ENCODE data around the gene EML1.
A peak's percentile ranks its signal among the peaks of the same experiment; 100 is the strongest.

Gene EML1

DNA sequence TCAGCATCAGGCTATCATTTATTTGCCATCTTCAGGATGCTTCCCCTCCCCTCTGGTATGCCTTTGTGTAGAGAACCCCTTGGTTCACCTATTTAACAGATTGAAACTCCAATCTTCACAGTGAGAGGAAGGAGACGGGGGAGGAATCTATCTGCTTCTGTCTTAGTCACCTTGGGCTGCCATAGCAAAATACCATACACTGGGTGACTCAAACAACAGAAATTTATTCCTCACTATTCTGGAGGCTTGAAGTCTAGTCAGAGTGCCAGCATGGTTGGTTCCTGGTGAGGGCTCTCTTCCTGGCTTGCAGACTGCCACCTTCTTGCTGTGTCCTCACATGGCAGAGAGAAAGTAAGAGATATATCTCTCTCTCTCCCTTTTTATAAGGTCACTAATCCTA, 13.5 kb upstream of the EML1 start:
- no peak for DNase-seq (ENCODE audit: low spot score)

DNA sequence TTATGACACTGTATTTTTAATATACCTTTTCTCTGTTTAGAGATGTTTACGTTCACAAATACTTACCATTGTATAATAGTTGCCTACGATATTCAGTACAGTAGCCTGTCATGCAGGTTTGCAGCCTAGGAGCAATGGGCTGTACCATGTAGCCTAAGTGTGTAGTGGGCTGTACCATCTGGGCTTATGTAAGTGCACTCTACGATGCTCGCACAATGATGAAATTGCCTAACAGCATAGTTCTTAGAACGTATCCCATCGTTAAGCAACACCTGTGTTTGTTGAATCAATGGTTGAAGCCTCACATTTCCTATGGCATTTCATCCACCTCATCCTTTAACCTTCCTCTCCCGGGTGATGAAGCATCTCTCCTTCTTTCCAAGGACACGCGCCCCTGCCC, 12.5 kb upstream of the EML1 start:
- no peak for DNase-seq (ENCODE audit: low spot score)

GRCh38 chr14:99781091-99781490, 12.1 kb upstream of the EML1 start:
- DNase-seq (ENCODE audit: low spot score), result no peak

DNA sequence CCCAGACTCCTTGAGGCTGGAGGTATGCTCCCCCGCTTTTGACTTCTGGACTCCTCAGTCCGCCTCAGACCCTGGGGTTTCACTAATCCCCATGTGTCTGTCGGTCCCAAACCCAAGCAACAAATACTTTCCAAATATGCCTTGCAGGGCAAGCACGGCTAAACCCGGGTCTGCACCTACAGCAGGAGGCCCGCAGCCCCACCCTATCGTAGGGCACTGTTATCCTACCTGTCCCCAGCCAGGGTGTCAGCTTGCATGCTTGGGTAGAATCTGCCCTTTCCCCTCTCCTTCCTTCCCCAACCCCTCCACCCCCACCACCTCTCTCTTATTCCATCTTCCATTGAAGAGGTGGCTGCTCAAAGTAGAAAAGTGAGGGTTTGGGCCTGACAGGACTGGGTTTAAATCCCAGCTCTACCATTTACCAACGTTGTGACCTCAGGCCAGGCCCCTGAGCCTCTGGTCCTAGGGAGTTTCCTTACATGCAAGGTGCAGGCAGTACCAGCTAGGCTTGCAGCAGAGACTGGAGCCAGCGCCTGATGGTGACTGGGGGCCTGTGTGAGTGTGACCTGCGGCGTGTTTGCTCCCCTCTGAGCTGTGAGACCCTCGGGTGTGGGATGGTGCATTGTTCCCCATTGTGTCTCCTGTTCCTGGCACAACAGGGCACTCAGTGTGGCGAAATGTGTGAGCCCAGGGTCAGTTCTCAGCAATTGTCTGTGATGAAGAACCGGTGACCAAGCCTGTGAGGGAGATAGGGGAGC, 11.2 kb upstream of the EML1 start:
- DNase-seq (ENCODE audit: low spot score), result no peak

GRCh38 chr14:99784508-99784907, 8.7 kb upstream of the EML1 start:
- no peak for DNase-seq (ENCODE audit: low spot score)

GRCh38 chr14:99785426-99785825, 7.8 kb upstream of the EML1 start:
- DNase-seq (ENCODE audit: low spot score), result no peak

DNA sequence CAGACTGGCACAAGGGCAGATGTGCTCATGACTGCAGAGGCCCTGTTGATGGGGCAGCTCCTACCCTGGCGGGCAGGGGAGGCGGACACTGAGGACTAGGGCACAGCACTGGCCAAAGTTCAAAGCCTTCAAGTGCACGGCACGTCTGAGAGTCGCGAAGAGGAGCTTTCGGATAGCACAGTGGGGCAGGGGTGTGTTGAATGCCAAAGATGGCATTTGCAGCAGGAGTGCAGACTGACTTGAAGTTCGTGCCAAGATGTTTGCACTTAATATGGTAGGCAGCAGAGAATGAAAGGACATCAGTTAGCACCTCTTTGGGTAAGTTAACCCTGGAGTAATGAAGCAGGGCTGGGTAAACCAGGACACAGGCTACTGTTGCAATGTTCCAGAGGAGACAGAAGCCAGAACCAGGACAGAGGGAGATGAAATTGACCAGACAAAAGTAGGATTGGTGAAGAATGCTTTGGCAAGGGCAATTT, 6.7 kb upstream of the EML1 start:
- DNase-seq (ENCODE audit: low spot score), result no peak

- DNase-seq (ENCODE audit: low spot score), result no peak
Observed at GRCh38 chr14:99788713-99789112, 4.5 kb upstream of the EML1 start.

- no peak for DNase-seq (ENCODE audit: low spot score)
Observed at GRCh38 chr14:99789581-99789980, 3.6 kb upstream of the EML1 start.

DNA sequence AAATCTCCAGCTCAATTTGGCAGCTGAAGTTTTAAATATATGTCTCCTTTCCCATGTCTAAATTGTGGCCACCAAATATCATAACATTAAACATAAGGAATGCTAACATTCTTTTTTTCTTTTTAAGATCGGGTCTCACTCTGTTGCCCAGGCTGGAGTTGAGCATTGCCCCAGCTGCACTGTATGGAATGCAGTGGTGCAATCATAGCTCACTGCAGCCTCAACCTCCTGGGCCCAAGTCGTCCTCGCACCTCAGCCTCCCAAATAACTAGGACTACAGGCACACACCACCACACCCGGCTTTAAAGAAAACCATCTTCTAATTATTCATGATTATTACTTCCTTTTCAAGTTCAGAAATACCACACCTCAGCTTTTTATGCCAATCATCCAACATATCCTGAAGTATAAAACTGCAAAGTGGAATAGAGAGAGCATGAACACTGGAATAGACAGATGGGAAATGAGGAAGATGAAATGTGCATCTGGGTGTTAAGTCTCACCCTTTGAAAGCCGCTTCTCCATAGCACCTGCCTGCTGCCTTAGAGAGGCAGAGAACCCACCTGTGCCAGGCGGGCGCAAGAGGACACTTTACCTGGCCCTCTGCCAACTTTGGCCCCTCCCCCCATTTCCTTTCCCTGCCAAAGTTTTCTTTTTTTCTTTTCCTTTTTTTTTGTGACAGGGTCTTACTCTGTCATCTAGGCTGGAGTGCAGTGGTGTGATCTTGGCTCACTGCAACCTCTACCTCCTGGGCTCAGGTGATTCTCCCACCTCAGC, 2.8 kb upstream of the EML1 start:
- DNase-seq (ENCODE audit: low spot score), result peak; percentile 6

GRCh38 chr14:99790978-99791376, 2.2 kb upstream of the EML1 start:
- DNase-seq (ENCODE audit: low spot score), result no peak

DNA sequence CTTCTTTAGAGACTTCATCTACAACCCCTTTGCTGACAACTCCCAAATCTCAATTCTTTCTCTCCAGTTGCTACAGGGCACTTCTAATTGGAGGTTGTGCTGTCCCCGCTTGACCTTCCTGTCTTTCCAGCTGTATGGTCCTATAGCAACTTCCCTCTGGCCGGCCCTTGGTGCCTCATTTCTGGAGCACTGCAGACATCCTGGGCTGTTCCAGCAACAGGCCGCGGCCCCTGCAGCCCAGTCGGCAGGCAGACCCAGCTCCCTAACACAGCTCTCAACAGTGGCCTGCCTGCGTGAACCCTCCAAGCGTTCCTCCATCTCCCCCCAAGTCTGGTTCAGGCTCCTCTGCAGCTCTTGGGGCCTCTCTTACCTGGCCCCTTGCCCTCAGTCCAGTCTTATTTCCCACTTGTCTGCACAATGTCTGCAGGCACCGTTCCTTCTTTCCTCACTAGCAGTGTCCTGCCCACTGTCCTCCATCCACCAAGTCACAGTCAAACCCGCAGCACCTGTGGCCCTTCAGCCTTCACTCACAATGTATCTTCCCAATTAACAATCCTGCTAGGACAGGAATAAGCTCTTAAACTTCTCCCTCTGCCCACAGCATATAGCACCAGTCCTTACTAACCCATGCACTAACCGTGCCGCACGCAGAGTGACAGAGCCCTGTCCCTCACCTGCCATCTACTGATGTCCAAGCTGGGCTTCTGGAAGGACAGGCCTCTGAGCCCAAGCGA, 1.6 kb upstream of the EML1 start:
- DNase-seq (ENCODE audit: low spot score), result no peak

- no peak for DNase-seq (ENCODE audit: low spot score)
Observed at GRCh38 chr14:99792210-99792535, 1.0 kb upstream of the EML1 start.

- DNase-seq (ENCODE audit: low spot score), result no peak
Observed at GRCh38 chr14:99792551-99793212, 531 bp upstream of the EML1 start.

- DNase-seq (ENCODE audit: low spot score), result no peak
Observed at GRCh38 chr14:99794151-99794780, 1.1 kb downstream of the EML1 start.

DNA sequence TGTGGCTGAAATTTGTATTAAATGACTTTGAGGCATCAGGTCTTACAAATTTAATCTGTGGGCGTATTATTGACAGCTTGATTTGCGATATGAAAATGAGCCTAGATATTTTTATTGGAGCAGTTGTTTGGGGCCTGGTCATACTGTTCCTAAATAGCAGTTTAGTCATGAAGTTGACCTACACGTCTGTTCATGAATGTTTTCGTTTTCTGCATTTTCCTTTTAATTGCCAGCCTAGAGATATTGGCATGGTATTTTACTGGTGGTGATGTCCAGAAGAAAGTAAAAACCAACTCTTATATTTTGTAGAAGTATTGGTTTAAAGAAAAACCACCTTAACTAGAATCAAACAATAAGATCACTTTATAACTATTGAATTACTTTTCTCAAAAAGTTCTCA, 1.8 kb downstream of the EML1 start:
- no peak for DNase-seq (ENCODE audit: low spot score)

DNA sequence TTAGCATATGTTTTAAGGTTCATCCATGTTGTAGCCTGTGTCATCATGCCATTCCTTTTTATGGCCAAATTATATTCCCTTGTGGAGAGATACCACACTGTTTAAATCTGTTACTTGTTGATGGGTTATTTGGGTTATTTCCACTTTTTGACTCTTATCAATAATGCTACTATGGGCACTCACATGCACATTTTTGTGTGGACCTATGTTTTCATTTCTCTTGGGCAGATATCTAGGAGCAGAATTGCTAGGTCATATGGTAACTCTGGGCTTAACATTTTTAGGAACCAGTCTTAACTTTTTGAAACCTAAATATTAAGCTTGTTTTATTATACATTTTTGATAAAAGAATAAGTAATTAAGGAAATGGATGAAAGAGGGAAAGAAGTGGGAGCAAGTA, 4.0 kb downstream of the EML1 start:
- no peak for DNase-seq (ENCODE audit: low spot score)

GRCh38 chr14:99800781-99801180, 7.6 kb downstream of the EML1 start:
- no peak for DNase-seq (ENCODE audit: low spot score)

GRCh38 chr14:99802301-99803105, 9.3 kb downstream of the EML1 start:
- no peak for DNase-seq (ENCODE audit: low spot score)

DNA sequence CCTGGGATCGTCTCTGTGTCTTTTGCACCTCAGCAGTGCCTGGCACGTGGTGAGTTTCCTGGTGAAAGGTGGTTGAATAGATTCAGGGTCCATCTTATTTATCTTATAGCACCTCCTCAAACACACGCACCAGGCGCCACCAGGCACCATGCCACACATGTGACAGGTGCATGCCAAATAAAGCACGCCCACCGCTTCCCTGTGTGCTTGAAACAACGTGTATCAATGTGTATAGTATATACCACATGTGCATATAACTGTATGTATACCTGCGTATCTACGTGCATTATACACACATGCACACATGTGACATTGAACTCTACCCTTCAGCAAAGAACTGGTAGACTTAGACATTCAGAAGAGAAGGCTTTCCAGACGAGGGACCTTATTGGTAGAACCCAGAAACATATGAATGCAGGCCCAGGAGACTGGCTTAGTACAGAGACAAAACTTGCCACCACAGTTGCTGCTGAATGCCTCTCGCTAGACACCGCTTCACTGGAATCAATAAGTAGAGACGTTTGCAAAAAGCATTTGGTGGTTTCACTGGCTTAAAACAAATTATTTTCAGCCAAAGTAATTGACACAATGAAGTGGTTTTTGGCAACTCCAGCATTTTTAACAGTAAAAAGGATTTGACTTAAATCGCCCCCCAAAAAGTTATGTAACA, 10.0 kb downstream of the EML1 start:
- no peak for DNase-seq (ENCODE audit: low spot score)

- no peak for DNase-seq (ENCODE audit: low spot score)
Observed at GRCh38 chr14:99803803-99804202, 10.6 kb downstream of the EML1 start.

Measured in NAMALWA (cell line).